HG03139 (cell line): ENCODE results near the gene S100A12.
"Not testable (repeated sequence)": the region's sequence is repeated elsewhere in the genome, so short reads cannot be mapped to it uniquely, and the experiment has no call there.

Experiments used
- ATAC-seq: cut with Tn5 transposase; IDR thresholded peaks from one replicate; pipeline ENCODE4 v1.9.1; 2021; ENCODE audit not compliant: unreplicated experiment

S100A12 gene

DNA sequence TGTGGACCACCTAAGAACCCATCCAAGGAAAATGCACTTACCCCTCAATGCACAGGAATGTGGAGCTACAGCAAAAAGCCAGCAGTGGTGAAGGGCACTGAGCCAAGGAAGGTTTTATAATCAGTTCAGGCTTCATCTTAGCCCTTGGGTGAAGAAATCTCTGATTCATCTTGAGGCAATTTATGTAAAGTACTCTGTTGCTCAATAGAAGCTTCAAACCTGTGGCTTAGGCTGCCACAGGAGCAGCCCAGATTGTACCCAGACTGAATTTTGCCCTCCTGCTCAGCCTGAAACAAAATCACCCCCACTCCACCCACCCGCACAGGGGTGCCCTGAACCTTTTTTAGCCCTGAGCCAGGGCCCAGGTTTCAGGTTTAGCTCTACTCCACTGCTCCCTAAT, at the start of gene S100A12:
TSS of gene S100A12 (minus strand) at position 111 of the 400 bp plus-strand sequence. CDS start 1,029 bp downstream, outside the sequence.
- no peak for ATAC-seq

DNA sequence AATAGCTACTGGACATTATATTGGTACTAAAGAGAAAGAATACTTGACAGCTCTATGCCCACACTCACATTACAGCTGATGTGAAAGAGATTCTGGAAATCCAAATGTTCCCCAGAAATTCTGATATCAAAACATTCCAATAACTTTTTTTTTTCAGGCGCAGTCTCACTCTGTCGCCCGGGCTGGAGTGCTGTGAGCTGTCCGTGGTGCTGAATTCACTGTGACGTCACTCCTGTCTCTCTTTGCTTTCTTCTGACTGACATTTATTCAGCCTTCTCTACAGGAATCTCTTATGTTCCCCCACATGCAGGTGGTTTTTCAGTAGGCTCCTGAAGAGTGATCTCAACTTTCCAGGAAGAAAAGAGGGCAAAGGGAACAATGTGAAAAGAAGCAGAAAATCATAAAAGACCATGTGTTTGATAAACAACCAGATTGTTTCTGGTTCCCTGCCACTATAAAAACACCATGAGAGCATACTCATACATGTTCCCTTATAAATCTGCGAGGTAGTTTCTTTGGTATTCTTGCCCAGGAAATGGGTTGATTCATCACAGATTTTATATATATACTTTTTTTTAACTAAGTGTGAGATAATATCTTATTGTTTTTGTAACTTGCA, 47.1 kb upstream of the S100A12 start:
- ATAC-seq = no peak

DNA sequence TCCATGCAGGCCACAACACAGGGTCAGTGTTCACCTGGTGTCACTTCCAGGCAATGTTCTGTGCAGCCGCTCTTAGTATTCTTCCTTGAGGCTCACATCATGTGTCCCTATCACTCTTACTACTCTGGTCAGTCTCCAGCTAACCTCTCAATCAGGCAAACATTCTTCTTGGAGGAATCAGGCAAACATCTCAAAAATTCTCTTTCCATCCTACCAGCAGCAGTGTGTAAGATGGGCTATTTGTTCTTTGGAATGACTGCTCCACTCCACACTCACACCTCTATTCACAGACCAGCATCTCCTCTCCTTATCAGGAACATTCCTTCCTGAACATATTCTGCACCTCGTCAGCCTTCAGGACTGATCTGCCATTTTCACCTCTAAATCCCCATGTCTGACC, 44.9 kb upstream of the S100A12 start:
- ATAC-seq = no peak

DNA sequence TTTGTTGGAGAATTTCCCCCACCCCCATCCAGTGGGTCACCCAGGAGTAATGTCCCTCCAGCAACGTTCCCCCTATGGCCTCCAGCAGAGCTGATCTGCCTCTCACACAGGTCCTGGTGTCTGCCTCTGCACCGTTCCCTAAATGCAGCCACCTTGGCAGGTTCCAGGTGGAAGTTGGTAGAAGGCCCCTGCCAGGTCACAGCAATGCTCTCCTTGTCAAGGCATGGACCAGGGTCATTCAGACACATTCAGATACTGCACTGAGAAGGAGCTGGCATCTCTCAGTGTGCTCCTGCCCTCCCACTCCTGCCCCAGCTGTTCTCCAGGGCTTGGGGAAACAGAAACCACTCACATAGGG, 44.0 kb upstream of the S100A12 start:
- ATAC-seq = not testable (repeated sequence)

DNA sequence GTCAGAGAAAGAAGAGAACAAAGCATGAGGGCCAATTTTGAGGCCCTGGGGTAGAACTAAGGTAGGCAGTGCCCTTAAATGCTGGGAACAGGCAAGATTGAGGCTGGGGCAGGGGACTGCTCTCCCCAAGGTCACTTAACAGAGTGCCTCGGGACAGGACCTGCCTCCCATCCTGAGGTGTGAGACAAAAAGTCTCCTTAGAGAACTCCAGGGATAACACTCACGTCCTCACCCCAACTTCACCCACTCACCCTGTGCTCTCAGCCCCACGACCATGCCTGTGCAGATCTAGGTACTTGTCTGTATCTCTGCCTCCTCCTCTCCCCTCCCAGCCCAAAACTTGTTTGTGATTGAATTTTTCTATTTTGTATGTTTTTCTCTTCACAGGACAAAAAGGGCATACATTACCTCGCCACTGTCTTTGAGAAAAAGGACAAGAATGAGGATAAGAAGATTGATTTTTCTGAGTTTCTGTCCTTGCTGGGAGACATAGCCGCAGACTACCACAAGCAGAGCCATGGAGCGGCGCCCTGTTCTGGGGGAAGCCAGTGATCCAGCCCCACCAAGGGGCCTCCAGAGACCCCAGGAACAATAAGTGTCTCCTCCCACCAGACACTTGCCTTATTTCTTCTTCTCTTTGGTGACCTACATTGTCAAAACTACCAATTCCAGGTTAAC, 43.5 kb upstream of the S100A12 start:
- ATAC-seq = not testable (repeated sequence)

DNA sequence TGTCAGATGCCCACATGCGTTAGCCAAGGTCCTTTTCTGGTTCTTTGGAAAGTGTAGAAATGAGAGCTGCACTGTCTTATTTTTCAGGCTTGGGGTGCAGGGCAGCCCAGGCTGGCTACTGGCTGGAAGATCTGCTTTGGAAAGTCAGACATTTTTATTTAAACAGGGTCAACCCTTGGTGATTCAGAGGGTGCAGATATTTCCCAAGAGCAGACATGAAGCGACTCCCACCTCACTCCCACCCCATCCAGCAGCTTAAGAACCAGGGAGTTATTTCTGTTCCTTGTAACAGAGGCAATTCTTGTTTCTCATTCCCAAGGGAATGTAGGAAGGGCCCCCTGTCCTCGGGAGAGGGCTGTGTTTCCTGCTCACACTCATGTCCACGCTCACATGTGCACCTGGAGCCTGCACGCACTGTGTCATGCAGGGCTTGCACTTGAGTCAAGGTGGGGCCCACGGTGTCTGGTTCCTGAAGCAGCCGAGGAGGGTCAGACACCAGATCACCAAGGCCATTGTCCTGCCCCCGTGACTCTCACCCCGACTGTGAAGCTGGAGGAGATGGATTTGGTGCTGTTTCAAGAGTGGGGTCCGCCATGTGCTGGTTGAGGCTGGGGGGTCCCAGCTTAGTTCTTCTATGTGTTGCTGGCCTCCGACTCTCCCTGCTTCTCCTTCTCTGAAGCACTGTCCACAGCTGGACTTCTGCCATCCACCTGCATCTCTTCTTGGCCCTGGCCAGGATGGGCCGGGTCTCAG, 41.9 kb upstream of the S100A12 start:
- ATAC-seq = no peak

DNA sequence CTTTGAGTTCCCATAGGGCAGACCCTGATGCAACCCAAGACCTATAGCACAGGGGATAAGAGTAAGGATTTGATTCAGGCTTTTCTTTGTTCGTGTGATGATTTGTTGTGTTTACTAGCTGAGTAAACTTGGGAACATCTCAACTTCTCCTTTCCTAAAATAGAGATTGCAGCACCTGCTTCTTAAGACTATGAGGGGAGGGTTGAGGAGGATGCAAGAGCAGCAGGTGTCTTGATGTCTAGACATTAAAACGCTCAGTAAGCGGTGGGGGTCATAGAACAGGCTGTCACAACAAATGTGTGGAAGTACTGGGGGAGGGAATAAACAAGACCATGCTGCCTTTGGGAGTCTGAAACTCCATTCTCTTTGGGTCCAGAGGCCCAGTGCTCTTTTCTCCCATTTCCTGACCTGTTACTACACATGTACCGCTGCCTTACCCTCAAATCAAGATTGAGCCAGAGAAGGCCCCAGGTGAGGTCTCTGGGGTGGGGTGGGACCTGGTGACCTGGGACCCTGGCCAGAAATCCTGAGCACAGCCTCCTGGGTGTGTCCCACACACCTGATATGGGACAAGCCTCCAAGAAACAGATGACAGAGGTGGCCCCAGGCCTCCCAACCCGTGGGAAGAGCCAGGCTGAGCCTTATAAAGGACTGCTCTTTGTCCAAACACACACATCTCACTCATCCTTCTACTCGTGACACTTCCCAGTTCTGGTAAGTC, 40.6 kb upstream of the S100A12 start, which contains the start of gene S100A7A:
TSS of gene S100A7A (plus strand) at position 671 of the 721 bp plus-strand sequence. CDS start 1,563 bp downstream, outside the sequence.
- ATAC-seq = no peak

DNA sequence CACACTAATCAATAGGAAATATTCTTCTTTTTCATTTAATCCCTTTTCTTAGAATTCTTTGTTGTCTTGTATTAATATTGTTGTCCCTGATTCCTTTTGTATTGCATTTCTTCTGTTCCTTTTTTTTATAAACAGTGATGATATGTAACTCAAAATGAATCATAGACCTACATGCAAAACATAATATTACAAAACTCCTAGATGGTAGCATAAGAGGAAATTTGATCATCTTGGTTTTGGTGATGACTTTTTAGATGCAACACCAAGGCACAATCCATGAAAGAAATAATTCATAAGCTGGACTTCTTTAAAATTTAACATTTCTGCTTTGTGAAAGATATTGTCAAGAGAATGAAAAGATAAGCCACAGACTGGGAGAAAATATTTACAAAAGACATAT, 38.5 kb upstream of the S100A12 start:
- ATAC-seq = not testable (repeated sequence)

DNA sequence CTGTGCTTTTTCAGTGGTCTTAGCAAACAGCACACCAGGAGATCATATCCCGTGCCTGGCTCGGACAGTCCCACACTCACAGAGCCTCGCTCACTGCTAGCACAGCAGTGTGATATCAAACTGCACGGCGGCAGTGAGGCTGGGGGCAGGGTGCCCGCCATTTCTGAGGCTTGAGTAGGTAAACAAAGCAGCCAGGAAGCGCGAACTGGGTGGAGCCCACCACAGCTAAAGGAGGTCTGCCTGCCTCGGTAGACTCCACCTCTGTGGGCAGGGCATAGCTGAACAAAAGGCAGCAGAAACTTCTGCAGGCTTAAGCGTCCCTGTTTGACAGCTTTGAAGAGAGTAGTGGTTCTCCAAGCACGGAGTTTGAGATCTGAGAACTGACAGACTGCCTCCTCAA, 31.9 kb upstream of the S100A12 start:
- ATAC-seq = not testable (repeated sequence)

DNA sequence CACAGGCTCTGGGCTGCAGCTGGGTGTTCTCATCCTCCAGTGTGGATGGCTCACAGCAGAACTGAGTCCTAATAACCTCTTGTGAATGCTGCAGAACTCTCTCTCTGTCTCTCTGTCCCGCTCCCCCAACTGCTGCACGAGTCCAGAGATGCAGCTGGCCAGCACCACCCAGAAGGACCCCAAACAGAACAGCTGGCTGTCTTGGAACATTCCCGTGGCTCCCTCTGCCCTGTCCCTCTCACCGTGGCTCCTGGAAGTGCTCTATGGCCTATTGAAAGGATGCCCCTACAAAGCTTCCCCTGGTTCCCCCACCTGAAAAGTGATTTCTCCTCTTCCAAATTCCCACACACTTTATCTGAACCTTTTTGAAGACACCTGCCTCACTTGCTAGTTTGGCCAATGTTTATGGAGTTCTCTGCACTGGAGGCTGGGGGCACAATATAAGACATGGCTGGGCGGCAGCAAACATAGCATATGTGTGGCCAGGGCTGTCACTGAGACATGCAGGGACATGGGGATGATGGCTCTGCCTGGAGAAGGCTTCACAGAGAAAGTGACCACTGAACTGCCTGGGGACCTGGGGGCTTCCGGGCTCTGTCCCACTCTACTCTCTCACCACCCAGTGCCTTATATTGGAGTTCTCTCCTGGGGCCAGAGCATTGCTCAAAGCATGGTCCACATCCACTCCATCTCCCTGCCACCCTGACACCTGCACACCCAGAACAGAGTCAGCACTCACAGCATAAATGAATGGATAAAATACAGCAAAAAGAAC, 30.6 kb upstream of the S100A12 start:
- not testable (repeated sequence) for ATAC-seq

DNA sequence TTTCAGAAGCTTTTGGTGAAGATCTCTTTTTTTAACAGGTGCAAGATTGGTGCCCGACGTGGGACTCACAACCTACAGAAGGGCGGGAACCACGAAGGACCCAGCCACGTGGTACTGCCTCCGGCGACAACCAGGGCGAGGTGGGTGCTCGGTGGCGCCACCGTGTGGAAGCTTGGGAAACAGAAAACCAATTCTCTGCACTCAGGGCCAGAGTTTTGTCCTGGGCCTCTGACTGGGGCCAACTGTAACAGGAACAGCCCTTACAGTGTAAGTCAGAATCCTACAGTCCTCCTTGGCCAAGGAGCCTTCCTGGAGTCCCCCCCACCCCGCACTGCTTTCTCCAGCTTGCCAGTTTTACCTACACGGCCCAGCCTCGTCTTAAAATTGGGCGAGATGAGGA, 29.3 kb upstream of the S100A12 start:
- ATAC-seq = no peak

DNA sequence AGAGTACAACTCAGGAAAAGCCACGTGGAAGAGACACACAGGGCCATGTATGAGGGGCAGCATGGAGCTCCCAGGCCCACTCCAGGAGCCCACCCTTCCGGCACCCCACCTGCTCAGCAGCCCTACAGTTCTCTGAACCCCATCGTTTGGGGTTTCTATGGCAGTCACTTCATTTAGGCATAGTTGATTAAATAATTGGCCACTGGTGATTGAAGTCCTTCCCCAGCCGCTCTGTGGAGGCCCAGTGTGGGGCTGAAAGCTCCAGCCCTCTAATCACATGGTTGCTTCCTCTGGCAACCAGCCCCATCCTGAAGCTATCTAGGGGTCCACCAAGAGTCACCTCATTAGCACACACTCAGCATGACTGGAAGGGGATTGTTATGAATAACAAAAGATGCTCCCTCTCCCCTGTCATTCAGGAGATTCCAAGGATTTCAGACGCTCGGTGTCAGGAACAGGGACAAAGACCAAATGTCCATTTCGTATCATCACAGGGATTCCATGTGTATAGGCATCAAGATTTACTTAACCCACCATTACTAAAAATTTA, 28.7 kb upstream of the S100A12 start:
- no peak for ATAC-seq

DNA sequence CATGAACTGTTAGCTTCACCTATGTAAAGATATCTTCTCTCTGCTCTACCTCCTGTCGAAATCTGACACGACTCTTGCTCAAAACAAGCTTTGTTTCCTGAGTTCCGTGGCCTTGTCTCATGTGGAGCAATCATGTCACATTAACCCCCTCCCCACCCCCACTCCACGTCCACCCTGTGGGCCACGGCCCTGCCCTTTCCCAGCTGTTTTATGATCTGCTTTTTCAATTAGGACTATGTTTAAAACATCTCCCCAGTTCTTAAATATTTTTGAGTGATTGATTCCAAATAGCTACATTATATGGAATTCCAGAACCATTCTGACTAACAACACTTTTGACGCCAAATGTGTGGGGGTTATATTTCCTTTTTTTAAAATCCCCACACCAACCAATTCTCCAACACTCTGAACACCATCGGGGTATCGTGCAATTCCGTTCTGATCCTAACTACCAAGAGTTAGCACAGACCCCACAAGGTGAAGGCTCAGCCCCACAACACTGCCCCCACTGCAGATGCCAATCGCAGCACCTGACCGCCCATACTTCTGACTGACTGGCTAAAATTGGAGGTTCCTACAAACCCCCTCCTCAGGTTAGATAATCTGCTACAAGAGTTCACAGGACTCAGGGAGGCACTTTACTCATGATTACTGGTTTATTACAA, 28.1 kb upstream of the S100A12 start:
- no peak for ATAC-seq

DNA sequence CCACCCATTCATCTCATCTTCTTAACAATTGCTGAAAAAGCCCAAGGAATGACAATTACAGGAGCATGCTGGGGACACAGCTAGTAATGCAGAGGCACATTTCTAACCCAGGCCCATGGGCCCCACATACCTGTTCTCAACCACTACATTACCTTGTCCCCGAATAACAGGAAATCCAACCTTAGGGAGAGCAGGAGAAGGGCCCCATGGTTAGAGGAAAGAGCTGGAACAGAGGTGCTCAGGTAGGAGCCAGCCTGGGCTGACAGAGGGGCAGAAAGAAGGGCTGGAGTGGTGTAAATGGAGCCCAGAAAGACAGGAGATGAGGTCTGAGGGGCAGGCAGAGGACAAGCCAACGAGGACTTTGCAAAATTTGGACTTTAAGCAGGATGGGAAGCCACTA, 26.8 kb upstream of the S100A12 start:
- ATAC-seq = no peak

DNA sequence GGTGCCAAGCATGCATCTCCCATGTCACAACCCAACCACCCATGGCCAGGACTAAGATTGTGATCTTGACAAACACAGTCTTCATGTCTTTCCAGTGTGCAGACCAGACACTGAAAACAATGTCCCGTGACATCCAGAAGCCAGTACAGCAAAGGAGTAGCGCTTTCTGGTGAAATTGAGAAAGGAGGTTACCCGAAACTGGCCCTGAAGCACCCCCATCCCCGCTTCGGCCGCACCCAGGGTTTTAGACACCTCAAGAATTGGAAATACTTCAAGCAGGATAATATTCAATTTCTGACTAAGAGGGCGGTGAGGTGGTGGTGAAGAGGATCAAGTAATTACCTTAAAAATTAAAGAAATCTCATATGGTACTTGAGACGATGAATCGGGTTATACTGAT, 26.0 kb upstream of the S100A12 start:
- no peak for ATAC-seq

DNA sequence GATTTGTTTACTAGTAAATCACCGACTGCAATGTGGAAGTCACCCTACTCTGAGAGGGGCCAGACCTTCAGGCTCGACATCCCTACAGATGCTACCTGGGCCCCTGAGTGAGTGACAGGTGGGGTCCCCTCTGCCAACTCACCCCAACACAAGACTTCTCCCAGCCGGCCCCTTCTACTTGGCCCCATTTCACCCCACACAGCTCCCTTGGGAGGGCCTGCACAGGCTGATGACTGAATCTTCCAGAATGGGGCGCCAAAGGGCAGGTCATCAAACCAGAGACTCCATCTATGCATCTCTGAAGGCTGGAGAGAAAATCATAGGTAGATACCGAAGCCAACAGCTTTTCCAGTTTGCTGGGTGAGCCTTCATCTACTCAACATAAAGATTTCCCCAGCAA, 24.8 kb upstream of the S100A12 start:
- ATAC-seq = no peak

DNA sequence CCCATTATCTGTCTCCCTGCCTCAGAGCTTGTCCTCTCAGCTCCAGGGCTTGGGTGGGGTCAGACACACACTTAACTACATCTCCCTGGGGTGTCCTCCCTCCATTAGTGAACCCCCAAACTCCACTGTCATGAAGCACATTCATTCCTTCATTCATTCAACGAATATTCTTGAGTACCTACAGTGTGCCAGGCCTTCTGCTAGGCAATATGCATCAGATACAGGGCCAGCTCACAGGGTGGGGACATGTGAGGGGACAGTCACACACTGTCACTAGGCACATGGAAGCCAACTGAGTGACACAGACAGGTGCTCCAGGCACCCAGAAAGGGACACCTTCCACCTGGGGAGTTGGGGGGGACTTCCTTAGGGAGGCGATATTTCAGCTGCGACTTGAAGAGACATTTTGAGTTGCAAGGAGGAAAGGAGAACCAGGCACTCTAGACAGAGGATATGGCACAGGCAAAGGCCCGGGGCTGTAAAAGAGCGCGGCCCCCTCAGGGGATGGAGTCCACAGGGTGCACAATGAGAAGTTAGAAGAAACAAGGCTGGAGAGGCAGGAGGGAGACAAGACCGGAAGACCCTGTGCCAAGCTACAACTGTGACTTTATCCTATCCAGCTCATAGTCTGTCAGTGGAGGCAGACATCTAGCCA, 24.1 kb upstream of the S100A12 start:
- no peak for ATAC-seq

DNA sequence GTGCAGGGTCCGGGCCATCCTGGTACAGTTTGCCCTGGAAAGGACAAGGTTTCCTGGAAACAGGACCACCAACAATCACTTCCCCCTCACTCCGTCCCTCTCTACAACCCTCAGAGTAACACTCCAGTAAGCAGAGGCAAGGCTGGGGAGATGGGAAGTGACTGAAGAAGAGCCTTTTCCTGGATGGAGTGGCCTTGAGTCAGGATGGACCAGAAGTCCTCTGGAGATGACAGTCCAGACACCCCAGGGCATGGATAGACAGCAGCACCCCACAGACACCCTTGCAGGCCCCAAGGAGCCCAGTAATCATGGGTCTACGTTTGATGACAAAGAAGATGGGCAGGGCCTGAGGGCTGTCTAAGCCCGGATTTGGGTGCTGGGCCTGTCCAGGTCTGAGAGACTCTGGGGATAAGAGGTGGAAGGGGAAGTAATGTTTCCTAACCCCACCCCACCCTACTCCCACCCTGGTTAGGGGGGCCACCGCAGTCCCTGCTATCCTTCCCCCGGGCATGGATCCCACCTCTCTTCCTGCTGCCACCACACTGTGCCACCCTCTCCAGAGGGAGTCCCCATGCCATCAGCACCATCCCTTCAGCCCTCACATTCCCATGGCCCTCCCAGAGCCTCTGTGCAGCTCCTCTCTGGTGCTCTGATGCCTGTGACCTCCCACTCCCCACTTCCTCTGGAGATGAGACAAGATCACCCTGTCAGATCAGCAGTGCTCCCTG, 22.7 kb upstream of the S100A12 start:
- no peak for ATAC-seq
